NCI-H2196 (cell line): ENCODE data around the gene C1QB.
"Not testable (repeated sequence)": the region's sequence is repeated elsewhere in the genome, so short reads cannot be mapped to it uniquely, and the experiment has no call there.

Experiments
- DNase-seq: peaks from one replicate; lab custom pipeline; 2025; ENCODE audit not compliant: unreplicated experiment; lab: John Stamatoyannopoulos, UW

Gene C1QB

DNA sequence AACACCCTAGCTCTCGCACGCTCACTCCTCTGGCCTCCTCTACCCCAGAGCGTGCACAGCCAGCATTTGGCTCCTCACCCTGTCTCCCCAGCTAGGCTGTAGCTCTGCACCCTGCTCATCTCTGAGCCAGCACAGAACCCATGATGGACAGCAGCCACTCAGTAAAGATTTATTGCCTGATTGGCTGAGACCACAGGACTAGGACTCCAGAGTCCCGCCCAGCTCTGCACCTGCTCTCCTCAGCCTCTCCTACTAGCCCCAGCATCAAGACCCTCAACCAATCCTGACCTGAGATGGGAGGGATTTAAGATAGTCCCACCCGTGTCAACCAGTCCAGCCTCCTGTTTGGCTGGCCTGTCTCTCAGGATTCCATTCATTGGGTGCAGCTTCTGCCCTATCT is 9.3 kb downstream of the C1QB start:
- DNase-seq: peak; percentile 46

DNA sequence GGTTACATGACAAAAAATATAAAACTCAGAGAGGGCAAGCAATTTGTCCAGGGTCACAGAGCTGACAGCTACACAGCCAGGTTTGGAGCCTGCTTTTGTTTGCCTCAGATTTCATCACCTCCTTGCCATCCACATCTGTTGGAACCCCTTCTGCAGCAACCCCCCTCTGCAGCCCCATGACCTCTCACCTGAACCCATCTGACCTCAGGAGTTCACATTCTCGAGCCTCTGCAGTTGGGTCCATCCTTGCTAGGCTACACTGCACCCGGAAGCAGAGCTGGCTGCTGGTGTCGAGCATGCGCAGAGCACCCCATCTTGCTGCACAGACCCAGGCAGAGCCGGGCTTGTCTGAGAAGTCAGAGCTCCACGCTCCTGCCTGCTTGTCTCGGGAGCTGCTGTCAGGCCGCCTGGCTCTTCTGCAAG is 10.0 kb downstream of the C1QB start:
- DNase-seq: no peak

DNA sequence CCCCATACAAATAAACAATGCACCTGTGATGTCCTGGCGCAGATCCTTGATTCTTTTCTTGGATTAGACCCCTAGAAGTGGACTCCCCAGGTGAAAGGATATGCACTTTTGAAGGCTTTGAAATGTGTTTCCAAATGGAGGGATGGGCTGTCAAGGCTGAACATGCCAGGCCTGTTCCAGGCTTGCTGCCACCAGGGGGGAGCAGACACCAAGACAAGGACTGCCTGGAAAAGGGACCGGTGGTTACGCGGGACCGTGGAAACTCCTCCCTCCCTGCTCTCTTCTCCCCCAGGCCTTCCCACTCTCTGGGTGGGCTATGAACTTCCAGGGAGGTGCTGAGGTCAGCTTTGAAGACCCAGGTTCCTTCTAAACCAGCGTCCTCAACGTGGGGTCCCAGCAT is 12.7 kb downstream of the C1QB start:
- peak; percentile 14 for DNase-seq

DNA sequence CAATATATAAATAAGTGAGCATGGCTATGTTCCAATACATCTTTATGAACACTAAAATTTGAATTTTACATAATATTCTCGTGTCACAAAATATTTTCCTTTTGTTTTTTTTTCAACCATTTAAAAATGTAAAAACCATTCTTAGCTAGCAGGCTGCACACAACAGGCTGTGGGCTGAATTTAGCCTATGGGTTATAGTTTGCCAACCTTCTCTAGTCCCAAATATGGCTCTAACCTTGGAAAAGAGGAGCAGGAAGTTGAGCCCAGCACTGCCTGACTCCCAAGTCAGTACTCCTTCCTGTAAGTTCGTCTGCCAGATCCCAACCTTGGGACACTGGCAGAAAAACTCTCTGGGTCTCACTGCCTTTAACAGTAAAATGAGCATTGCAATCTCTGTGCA is 13.4 kb downstream of the C1QB start:
- no peak for DNase-seq

DNA sequence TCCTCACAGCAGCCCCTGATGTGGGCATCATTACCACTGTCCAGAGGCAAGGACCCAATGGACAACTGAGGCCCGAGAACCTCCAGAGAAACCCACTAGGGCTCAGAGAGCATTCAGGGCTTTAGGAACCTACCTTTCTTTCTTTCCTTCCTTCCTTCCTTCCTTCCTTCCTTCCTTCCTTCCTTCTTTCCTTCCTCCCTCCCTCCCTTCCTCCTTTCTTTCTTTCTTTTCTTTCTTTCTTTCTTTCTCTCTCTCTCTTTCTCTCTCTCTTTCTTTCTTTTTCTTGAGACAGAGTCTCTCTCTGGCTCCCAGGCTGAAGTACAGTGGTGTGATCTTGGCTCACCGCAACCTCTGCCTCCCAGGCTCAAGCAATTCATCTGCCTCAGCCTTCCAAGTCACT is 15.8 kb downstream of the C1QB start:
- not testable (repeated sequence) for DNase-seq

DNA sequence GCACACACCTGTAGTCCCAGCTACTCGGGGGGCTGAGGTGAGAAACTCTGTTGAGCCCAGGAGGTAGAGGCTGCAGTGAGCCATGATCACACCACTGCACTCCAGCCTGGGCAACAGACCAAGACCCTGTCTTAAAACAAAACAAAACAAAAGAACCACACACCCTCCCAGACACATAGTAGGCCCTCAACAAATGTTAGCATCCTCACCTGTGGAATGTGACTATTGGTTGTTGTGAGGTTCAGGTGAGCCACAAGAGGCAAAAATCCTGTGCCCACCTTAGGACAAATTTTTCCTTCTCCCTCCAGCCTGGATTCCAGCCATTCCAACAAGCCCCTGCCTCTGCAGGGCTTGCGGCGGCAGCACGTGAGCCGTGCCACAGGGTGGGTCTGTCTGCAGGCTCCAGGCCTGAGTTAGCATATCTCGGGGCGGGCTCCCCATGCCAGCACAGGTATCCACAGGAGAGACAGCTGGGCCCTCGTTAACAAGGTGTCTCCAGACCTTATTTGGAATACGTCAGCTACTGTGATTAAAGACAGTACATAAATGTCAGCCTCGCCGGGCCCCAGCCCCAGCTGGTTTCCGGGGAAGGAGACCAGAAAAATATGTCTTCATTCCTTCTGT is 17.4 kb downstream of the C1QB start:
- no peak for DNase-seq

DNA sequence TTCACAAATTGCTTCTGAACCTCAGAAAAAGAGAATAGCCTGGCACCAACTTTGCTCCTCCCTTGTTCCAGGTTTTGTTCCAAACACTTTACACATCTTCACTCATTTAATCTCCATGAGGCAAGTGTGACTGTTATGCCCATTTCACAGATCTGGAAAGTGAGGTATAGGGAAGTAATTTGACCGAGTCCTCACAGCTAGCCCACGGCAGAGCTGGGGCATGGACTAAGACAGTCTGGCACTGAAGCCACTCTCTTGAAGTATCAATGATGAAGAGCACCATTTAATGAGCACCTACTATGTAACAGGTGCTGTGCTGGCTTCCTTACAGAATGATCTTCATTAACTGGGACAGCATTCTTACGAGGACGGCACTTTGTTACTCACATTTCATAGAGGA is 19.0 kb downstream of the C1QB start:
- no peak for DNase-seq

DNA sequence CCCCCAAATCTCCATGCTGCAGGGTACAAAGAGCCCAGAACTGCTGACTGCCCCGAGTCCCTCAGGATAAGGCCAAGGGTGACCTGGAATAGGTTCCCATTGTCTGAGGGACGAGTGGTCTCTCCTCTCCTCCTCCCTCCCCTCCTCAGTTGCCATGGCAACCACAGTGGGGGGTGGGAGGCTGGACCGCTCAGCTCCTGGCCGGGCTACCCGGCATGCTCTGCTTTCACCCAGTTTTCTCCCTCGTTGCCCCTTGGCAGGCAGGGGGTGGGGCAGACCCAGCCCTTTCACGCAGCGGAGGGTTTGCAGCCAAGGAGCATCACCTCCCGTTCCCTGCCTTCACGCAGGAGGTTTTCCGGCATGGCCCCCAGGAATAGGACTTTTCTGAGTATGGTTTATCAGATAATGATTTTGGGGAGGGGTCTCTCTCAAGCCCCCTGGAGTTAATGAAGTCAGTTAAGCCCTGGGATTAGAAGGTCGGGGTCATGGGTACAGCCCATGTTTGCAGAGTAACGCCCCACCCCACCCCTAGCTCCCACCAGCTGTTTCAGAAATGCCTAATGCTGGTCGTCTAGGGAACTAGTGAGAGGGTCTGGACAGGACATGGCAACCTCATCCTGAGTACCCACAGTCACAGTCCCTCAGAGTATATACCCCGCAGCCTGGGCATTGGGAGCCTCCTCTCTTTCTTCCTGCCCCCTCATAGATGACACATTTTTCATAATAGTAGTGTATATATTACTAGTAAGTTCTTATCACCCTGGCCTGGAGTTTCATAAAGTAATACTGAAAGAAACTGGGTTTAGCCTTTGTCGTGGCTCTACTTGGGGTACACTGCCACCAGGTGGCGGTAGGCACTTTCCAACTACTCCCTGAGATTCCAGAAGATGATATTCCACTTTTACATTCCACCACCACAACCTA is 20.7 kb downstream of the C1QB start:
- peak; percentile 46 for DNase-seq

DNA sequence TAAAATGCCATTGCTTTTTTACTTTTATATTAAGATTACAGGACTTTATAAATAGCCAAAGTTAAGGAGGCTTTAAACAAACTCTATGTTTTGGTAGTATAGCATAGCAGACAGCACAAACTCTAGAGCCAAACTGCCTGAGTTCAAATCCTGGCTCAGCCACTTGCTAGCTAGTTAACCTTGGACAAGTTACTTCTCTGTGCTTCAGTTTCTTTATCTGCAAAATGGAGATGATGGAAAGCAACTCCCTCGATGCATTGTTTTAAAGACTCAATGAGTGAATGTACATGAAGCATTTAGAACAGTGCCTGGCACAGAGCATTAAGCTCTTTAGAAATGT is 21.3 kb downstream of the C1QB start:
- DNase-seq: no peak

DNA sequence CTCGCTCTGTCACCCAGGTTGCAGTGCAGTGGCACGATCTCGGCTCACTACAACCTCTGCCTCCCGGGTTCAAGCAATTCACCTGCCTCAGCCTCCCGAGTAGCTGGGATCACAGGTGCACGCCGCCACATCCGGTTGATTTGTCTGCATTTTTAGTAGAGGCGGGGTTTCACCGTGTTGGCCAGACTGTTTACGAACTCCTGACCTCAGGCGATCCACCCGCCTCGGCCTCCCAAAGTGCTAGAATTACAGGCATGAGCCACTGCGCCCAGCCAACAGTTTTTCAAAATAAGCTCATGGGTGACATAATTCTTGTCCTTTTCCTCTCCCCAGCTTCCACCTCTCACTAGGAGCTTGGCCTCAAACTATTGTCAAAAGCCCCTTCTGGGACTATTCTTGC is 23.1 kb downstream of the C1QB start:
- DNase-seq: not testable (repeated sequence)

DNA sequence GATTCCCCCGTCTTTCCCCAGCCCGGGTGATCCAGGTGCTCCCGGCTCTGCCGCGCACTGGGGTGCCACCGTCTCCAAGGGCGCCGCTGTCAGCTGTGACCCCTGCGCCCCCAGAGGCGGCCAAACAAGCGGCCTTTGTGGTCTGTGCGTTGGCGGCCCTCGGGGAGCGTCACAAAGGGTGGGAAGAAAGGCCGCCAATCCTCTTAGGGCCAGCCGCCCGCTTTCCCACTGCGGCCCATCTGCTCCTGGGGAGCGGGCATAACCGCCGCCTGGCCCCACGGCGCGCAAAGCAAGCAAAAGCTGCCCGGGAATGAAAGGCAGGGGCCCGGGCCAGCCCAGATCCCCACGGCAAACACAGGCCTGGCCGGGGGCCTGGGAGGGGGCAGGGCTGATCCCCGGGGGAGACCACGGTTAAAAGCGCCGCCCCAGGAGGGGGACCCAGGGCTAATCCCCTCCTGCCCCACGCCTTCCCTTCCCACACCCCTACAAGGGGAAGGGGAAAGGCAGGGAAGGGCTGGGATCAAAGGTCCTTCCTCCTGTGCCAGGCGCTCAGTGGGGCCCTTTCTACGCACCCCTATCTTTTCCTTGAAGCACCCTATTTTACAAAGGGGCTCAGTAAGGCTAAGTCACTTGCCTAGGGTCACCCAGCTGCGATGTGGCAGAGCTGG is 24.0 kb downstream of the C1QB start:
- no peak for DNase-seq

DNA sequence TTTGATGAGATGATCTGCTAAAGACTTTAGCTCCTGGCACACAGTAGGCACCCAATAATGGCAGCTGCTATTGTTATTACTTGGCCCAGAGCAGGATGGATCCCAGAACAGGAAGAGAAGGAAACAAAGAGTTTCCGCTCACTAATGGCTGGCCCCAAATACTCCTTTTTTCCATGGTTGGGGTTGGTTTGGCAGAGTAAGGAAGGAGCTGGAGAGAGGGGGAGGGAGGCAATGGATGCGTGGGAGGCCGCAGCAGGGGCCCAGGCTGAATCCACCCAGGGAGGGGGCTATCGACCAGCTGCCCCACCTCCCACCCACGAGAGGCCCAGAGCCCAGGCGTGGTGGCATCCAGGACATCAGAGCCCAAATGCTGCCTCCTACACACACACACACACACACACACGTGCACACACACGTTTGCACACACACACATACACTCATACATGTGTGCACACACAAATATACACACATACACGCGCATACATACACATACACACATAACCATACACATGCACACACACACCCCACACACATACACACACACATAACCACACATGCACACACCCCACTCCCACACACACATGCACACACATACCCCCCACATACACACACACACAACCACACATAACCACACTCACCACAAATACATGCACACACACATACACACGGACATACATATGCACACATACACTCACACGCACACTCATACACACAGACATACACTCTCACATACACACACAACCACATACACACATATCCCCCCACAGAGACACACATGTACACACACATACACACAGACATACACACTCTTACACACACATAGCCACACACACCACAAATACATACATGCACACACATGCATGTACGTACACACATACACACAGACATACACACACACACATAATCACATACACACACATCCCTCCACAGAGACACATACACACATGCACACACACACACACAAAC is 25.2 kb downstream of the C1QB start:
- DNase-seq: no peak

DNA sequence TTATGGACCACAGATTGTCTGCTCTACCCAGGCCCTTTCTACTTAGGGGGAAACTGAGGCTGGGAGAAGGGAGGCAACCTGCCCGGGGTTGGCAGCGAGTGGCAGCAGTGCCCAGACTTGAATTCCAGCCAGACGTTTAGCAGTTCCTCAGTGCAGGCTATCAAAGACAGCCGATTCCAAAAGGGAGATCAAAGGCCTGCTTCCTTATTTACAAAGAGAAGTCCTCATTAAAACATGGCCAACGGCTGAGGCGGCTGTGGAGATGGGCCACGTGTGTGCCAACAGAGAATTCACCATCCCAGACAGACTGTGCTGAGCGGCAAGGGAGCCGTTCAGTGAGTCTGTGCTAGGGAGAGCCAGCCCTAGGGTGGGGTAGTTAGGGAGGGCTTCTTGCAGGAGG is 27.7 kb downstream of the C1QB start:
- peak; percentile 63 for DNase-seq

DNA sequence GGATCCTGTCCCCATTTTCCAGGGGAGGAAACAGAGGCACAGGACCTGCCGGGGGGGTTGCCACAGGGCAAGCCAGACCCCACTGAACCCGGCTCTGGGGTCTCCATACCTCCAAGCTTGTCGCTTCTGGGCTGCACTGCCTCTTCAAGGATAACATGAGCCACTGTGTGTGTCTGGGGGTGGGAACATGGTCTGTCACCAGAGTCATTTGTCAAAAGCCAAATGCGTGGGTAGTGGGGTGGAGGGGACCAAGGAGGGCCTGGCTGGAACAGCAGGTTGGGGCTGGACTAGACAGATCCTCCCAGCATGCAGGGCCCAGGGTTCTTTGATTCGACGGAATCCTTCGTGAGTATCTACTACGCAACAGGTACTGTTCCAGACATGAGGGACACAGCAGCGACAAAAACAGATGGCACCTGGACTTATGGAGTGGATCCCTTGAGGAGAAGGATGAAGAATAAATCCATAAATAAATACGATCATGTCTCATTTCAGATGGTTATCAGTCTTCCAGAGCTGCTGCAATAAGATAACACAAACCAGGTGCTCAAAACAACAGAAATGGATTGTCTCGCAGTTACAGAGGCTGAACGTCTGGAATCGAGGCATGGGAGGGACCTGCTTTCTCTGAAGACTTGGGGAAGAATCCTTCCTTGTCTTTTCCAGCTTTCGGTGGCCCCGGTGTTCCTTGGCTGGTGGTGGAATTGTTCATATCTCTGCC is 28.7 kb downstream of the C1QB start:
- no peak for DNase-seq

DNA sequence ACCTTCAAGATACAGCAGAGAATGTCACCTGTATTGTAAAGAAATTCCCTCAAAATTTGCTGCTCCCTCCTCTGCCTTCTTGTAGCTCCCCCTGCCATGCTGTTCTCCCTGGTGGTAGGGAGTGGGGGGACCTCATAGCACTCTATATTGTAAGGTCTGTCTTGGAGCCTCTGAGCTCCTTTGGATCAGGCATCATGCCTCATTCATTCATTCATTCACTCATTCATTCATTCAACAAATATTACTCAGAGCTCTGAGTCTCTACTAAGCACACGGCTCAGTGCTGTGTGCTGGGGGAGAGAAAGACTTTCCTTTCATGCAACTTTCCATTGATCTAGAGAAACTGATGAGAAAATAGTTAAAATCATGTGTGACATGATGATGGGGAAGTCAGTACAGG is 30.5 kb downstream of the C1QB start:
- no peak for DNase-seq

DNA sequence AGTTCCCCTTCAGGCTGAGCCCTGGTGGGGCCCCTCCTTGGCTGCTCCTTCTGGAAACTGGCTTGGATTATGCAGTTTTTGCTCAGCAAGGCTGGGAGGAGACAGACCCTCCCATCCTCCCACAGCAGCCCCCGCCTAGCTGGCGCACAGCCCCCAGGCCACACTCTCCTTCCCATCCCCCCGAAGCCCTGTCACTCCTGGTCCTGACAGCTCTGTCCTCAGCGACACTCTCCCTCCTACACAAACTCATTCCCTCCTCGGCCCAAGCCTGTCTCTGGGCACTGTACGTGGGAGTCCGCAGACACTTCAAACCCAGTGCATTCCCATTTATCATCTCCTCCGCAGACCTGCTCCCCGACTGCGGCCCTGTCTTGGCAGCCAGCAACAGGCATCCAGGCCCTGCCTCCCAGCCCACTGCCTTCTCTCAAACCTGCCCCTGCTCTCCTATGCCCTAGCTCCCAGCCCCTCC is 32.6 kb downstream of the C1QB start:
- no peak for DNase-seq

DNA sequence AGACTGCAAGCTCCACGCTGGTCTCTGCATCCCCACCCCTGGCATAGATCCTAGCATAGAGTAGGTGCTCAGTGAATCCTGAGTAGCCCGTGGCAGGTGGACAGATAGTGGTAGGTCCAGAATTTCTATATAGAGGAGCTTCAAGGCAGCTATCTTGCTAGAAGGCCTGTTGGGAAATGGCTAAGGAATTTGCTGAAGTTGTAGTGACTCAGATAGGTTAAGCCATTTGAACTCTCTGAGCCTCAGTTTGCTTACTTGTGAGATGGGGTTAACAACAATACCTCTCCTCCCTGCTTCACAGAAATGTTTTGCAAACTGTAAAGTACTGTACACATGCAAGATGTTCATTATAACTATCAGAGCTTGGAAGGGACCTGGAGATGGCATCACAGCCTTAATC is 34.2 kb downstream of the C1QB start:
- no peak for DNase-seq

DNA sequence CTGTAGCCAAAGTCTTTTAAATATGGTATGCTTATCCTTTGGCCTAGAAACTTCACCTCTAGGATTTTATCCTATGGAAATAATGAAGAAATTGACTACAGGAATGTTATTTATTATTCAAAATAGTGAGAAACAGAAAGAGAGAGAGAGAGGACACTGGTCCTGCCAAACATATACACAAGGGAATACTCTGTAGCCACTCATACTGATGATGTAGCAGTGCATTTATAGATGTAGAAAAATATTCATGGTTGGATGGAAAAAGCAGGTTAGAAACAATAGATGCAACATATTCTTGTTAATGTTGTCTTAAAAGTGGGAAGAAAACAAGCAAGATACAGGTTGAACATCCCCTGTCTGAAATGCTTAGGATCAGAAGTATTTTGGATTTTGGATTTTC is 35.4 kb downstream of the C1QB start:
- DNase-seq: no peak

DNA sequence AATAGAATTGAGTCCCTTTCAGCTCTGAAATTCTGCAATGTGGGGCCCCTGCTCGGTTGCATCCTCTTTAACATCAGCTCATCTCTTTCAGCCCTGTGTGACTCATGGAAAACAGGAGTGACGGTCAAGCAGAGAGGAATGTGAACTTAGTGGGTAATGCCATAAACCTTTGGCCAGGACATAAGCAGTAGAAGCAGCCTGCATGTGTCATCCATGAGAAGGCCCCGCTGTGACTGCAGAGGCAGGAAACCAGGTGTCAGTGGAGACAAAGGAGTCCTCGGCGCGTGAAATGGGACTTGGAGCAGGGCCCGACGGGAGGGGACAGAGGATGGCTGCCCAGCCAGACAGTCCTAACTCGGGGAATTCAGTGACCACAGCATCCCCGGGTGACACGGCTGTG is 36.5 kb downstream of the C1QB start:
- DNase-seq: peak; percentile 75

DNA sequence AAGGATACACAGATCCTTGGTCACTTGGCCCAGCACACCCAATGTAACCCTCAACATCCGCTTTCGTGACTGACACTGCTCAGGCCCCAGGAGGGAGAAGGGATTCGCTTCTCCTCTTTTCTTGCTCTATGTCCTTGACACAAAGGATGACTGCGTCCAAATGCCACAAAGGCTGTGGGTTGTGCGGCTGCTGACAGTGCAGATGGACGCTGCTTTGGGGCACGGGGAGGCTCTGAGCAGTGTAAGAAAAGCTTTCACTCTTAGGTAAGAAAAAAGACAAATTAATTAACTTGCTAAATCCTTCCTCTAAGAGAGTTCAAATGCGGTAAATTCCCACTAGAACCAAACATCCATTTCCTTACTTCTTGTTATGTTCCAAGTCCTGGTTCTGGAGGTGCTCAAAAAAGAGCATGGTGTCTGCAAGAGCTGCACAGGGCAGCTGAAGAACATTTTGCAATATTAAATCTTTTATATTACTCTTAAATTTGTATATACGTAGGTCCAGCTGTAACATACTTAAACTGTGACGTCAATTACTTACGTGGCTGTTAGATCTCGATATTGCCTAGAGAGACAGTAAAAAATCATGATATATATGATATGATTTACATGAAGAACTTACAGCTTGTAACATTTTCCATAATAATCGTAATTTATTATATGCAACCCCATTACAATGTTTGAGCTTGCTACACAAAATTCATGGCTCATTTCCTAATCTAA is 38.2 kb downstream of the C1QB start:
- no peak for DNase-seq
